ENCODE data around the gene CBFA2T2.

- TF ChIP-seq CTCF (conservative IDR thresholded peaks at IDR 0.05) (no peak), ZFX (IDR thresholded peaks at IDR 0.05) (no peak)
Observed at GRCh38 chr20:33645396-33645795, 155.5 kb downstream of the CBFA2T2 start.
